Fibroblast of skin of left quadriceps (primary cell): Measurements from ENCODE around the gene PREPL.
"Not testable (repeated sequence)": the region's sequence is repeated elsewhere in the genome, so short reads cannot be mapped to it uniquely, and the experiment has no call there.

Source experiments
- DNase-seq, 2 experiments: peaks; one replicate each; pipeline ENCODE4 v3.0.0-alpha.2; 2013; ENCODE audit warnings: low read depth in 2 of 2

PREPL gene

DNA sequence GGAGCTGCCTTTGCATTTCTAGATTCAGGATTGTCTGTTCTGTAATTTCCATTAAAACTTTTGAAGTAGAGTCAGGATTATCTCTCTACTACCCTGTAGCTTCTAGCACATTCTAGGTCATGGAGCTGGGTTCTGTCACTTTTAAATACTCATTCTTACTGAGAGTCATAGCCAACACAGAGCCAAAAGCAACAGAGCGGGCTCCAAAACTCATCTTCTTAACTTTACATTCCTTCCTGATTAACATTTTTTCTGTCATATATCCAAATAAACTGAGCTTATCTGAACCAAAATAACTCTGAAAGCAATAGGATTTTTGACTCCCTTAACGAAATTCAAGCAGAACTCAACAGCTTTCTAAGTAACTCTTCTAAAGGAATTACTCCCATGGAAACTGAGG, 12.9 kb downstream of the PREPL start:
- no peak for DNase-seq

DNA sequence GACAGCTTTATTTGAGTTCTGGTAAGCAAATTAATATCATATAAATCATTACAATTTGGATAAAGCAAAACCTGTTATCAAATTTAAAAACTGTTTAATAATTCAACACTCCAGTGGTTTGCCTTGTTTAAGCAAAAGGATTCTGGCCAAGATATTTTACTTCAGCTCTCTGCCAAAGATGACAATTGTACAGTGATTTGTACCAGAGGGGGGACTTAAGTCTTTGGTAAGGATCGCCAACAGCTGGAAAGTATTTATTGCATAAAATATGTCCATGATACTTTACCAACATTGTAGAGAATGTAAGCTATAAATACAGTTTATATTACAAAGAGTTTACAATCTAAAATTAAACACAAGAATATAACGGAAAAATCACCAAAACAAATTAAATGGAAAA, 13.8 kb downstream of the PREPL start:
- no peak for DNase-seq

DNA sequence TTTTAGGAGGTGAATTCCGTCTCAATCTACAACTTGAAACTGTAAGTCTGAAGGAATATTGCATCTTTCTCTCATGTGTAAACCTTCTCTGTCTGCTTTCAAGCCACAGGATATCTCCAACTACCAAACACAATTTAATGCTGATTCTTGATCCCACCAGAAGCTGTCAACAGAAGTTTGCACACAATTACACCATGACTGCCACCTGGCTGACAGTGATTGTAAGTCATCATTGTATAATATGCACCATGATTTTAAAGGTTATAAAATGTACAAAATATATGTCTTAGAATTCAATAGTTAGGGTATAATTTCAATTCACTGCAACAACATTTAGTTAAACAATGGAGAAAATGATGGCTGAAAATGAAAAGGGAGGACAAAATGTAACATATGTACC, 18.4 kb downstream of the PREPL start:
- no peak for DNase-seq

DNA sequence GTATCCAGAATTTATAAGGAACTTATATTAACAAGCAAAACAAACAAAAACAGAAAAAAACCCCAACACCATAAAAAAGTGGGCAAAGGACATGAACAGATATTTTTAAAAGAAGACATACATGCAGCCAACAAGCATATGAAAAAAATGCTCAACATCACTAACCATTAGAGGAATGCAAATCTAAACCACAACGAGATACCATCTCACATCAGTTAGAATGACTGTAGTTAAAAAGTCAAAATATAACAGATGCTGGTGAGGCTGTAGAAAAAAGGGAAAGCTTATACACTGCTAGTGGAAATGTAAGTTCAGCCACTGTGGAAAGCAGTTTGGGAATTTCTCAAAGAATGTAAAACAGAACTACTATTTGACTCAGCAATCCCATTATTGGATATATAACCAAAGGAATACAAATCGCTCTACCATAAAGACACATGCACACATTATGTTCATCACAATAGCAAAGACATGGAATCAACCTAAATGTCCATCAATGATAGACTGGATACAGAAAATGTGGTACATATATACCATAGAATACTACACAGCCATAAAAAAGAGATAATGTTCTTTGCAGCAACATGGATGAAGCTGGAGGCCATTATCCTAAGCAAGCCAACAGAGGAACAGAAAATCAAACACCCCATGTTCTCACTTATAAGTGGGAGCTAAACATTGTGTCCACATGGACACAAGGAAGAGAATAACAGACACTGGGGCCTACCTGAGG, 25.3 kb downstream of the PREPL start:
- peak in 1 of 2 experiments; percentile 8 for DNase-seq

DNA sequence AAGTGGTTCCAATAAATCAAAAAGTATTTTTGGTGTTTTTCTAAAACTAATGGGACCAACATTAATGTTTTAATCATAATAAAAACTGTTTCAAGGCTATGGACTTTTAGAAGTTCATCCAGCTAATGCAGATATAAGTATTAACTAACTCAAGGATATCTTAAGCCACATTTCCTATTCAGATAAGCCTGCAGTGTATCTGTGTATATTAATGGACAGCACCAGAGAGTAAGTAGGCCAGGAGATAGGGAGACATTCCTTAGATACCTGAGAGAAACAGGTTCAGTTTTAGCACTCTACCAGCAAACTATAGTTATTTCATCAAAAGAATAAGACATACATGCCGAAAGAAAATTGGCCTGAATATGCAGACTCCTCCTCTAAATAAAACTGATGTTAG, 27.3 kb downstream of the PREPL start:
- DNase-seq, result no peak

DNA sequence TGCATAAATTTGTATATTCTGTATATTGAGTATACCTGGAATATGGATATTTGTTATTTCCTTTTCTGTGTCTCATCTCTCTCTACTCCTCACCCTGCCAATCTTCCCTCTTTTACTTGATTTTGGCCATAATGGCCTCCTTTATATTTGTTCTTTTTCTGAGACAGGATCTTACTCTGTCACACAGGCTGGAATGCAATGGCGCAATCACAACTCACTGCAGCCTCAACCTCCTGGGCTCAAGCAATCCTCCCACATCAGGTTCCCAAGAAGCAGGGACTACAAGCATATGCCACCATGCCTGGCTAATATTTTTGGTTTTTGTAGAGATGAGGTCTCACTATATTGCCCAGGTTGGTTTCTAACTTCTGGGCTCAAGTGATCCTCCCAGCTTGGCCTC, 30.5 kb downstream of the PREPL start:
- DNase-seq, result no peak

DNA sequence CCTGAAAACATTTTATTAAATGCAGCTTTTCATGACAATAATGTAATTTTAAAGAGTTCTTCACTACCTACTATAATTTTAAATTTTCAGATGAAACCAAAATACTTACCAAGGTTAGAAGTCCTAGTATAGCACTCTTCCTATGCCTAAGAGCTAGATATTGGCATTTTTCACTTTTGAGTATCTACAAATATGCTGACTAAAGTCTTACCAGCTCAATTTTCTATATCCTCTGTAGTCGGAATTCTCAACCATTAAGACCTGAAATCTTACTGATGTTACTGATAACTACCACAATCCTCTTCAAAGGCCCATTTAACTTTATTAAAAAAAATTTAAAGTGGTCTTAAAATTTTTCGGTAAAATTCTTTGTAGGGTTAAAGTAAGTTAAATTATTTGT, 32.0 kb downstream of the PREPL start:
- no peak for DNase-seq

DNA sequence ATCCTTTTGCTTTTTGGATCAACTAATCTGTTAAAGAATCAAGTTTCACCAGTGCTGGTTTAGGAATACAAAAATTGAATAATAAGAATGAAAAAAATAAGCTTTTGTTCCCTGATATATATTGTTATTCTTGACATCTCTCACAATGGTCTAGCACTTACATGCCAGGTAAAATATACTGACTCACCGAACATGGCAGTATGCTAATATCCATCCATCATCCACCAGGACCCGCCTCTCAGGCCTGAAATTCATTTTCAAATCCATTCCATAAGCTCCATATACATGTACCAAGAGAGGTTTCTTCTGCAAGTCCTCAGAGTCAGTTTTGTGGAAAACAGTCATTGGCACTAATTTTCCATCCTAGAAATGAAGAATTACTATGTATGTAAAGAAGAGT, 32.5 kb downstream of the PREPL start:
- no peak for DNase-seq

DNA sequence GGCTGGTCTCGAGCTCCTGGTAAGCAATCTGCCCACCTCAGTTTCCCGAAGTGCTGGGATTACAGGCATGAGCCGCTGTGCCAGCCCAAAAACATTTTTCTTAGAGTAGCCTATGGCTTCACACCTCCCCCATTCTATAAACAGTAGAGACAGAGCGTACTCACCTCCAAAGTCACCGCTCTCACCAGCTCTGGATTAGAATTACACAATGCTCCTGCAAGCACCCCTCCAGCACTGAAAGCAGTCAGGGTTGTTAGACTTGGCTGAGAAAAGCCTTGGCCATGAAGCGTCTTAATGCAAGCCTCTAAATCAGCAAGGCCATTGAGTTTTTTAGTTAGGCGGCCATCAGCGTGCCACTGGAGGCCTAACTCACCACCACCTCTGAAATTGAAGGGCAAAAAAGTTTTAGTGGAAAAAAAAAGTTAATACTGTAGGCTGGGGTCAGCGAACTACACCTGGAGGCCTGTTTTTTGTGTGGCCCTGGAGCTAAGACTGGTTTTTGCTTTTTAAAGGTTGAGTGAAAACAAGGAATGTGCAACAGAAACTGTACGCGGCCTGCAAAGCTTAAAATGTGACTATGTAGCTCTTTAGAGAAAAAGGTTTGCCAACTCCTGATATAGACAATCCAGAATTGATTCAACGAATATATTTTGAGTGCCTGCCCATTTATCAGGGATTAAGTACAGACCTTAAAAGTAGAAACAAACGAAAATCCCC, 34.6 kb downstream of the PREPL start:
- DNase-seq, result no peak

DNA sequence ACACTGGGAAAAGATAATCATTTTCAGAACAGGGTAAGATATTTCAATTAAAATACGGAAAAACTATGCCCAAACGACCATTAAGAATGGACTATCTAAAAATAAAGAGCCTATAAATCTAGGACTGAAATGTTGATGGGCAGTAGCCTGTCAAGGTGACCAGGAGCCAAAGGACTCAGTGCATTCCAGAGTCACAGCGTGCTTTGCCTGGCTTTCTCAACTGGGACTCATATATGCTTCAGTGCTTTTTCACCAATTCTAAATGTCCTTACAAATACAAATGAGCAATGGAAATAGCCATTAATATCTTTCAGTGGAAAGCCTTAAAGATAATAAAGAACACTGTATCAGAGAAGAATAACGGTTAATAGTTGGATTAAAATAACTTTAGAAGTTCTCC, 35.4 kb downstream of the PREPL start:
- DNase-seq, result no peak

DNA sequence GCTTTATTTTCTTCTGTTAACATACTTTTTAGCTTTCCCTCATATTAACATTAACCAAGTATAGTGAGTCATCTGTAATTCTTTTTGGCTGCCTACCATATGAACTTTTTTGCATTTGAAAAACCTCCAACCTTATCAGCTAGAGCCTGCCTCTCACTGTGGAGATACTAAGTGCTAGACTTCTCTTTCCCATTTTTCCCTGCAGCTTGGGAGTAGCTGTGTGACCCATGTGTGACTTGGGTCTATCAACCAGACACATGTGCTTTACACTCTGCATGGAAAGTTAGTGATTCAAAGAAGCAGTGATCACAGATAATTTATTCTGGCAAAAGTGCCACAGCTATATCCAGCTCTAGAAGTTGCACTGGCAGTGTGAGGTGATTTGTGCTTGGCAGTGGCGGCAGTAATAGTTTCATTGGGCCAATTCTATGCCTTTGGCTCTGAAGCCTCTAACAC, 36.3 kb downstream of the PREPL start:
- DNase-seq, result peak; percentile 17 to 25

DNA sequence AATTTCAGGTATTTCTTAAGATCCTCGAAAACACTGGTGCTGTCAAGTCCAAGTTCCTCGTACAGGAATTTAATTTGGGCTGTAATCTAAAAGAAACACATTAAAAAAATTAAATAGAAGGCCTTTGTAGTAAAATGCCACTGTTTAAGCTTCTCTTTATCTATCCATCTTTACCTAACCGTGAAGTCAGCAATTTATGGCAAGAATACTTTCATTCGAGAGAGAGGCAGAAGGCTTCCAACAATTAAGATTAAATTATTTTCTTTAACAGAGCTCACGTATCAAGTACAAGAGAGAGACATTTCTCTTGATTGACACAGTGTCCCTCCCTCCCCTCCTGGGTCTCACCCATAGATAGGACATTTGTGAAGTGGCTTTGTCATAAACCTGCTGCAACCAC, 39.9 kb downstream of the PREPL start:
- no peak for DNase-seq

DNA sequence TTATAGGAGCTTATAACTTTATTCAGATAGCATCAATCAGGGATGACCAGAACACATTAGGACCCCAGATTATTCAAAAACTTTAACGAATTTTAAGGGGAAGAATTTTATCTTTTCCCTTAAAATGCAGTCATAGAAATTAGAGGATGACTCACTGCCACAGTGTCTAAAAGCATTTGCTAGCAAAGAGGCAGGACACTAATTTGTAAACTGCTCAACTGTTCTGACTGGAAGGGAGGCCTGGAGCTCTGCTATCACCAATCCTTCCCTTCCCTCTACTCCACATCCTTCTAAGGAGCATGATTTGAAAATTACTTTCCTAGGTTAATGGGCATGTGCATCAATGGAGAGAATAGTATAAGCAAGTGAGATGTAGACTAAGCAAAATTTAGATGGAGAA, 40.5 kb downstream of the PREPL start:
- no peak for DNase-seq

DNA sequence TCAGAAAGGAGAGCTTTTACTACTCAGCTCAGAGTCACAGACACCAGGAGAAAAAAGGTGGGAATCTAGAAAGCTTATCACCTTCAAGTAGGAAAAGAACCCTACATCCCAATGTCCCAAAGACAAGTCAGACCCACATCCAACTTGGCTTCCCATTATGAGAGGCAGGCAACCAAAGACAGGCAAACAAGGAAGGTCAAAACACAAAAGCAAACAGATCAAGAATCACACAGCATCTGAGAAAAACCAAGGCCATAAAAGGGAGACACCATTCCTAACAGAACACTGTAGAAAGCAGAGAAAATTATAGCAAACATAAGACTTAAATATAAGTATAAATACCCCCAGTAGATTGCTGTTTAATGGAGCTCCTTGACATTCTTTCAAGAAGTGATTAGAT, 45.3 kb downstream of the PREPL start:
- DNase-seq, result no peak

DNA sequence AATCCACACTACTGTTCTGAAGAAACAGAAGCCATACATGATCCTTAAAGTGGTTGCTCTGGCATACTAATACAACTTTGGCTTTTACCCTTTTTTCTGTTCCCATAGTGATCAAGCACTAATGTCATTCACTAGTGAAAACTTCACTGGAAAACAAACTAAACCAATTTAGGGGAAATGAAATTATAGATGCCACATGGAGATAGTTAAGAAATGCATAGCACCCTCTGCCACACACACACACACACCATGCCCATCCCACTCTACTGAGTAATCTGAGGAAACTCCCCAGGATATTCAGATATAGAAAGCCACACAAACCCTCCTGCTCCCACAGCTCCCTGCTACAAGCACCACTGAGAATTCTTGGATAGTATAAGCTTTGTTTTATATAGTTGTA, 46.9 kb downstream of the PREPL start:
- DNase-seq, result no peak

DNA sequence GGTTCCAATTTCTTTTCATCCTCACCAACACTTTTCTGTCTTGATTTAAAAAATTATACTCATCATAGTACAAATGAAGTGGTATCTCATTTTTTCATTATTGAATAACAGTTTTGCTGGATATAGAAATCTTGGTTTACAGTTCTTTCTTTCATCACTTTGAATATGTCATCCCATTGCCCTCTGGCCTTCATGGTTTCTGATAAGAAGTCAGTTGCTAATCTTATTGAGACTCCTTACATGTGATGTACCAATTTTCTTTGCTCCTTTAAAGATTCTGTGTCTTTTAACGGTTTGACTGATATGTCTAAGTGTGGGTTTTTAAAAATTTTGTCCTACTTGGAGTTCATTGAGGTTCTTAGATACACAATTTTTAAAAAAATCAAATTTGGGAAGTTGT, 51.0 kb downstream of the PREPL start:
- no peak for DNase-seq

DNA sequence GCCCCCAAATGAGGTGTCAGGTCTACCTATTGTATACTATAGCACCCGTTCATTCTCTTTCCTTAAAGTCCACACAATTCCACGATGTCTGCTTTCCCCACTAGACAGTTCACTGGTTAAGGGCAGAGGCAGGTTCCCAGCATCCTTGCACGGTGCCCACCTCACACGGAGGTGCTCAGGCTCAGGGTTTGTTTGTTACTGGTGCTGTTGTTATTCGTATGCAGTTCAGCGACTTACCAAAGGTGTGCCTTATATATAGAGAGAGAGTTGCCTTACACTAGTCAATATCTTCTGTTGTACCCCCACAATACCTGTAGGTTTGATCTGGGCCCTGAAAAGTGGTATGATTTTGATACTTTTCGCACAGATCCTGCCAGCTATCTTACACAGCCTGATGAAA, 55.4 kb downstream of the PREPL start:
- no peak for DNase-seq

DNA sequence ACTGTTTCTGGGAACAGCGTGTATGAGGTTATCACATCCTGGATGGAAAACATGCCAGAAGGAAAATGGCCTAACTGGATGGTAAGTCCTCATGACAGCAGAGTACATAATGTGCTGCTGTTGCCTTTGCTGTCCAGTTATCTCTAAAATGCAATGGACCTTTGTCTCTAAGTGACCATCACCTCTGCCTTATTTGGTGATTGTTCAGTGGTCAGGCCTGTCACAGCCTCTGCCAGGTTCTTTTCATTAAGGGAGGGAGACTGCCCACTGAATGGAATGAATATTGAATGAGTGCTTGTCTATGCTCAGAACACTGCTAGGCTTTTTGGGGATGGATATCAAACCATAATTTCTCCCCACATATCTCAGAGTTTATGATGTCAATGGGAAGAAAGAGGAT, 57.0 kb downstream of the PREPL start:
- DNase-seq, result no peak

DNA sequence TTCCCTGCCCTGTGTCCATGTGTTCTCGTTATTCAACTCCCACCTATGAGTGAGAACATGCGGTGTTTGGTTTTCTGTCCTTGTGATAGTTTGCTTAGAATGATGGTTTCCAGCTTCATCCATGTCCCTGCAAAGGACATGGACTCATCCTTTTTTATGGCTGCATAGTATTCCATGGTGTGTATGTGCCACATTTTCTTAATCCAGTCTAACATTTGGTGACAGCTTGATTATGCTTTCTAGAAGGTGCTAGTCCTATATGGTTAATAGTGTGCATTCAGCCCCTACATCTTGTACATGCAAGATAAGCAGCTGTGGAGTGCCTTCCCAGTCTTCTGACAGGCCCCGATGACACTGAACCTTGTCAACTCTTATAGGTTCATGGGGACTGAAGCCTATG, 57.5 kb downstream of the PREPL start:
- not testable (repeated sequence) for DNase-seq

DNA sequence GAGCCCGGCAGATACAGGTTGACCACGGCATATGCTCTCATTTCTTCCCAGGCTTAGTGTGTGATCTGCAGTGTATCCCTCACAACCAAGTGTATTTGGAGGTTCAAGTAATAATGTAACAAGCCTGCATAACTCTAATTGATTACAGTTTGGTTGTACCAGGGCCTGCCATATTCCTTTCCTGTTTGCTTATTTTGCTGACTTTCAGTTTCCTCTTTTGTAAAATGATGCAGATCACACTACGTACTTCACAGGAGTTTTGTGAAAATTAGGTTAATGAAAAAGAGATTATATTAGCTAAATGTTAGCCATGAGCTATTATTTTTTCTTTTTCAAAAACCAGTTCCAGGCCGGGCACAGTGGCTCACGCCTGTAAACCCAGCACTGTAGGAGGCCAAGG, 60.2 kb downstream of the PREPL start:
- no peak for DNase-seq

DNA sequence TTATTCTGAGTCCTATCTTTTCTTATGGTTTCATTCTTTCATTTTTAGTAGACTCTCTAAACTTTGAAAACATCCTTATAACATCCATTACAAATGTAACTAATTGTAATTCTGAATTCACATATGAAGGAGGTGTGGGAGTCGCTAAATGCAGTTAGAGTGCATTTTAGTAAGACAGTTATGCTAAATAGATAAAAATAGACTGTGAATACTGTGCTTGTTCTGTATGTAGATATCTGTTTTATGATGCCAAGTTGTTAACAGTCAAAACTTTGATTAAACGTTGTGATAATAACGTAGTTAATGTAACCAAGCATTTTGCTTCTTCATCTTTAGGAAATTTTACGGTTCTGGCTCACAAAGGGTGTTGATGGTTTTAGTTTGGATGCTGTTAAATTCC, 61.7 kb downstream of the PREPL start:
- DNase-seq, result no peak

DNA sequence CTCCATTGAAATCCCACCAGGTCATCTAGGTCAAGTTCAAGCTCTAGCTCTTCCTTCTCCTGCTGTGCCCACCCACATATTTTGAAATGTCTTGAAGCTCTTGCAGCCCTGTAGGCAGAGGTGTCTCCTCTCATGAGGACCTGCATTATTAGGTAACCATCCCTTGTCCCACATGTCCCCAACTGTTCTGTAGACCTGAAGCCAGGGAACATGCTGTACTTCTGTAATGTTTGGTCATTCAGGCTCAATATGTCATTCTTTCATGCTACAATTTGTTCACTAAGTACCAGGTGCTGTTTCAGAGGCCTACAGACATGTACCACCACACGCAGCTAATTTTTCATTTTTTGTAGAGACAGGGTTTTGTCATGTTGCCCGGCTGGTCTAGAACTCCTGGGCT, 63.9 kb downstream of the PREPL start:
- DNase-seq, result no peak

DNA sequence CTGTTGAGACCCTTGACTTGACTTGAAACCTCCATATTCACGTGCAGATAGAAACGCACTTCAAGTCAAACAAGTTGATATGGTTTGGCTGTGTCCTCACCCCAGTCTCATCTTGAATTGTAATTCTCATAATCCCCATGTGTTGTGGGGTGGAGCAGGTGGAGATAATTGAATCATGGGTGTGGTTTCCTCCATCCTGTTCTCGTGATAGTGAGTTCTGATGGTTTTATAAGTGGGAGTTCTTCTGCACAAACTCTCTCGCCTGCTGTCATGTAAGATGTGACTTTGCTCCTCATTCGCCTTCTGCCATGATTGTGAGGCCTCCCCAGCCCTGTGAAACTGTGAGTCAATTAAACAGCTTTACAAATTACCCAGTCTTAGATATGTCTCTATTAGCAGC, 64.6 kb downstream of the PREPL start:
- no peak for DNase-seq
